Measurements from ENCODE around the gene OR3A2.
"Not testable (repeated sequence)": the region's sequence is repeated elsewhere in the genome, so short reads cannot be mapped to it uniquely, and the experiment has no call there.

Gene OR3A2

DNA sequence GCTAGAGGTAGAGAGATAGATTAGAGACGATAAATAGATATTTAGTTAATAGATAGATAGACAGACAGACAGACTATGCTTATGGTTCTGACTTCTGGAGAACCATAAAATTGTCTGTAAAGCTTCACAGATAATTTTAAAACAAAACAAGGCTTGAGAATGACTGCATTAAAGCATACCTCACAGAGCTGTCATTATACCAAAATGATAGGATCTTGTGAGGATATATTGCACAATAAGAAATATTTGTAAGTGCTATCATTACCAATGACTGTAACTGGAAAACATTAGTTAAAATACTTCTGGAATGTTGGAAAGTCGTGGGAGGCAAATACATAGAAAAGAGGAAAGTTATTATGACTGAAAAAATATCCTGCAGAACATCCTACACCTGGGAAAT lies 15.7 kb upstream of the OR3A2 start:
- TF ChIP-seq, protein P1, sequence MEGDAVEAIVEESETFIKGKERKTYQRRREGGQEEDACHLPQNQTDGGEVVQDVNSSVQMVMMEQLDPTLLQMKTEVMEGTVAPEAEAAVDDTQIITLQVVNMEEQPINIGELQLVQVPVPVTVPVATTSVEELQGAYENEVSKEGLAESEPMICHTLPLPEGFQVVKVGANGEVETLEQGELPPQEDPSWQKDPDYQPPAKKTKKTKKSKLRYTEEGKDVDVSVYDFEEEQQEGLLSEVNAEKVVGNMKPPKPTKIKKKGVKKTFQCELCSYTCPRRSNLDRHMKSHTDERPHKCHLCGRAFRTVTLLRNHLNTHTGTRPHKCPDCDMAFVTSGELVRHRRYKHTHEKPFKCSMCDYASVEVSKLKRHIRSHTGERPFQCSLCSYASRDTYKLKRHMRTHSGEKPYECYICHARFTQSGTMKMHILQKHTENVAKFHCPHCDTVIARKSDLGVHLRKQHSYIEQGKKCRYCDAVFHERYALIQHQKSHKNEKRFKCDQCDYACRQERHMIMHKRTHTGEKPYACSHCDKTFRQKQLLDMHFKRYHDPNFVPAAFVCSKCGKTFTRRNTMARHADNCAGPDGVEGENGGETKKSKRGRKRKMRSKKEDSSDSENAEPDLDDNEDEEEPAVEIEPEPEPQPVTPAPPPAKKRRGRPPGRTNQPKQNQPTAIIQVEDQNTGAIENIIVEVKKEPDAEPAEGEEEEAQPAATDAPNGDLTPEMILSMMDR (IDR thresholded peaks at IDR 0.05; ENCODE audit: insufficient read depth, low read depth, low read length, missing control alignments): no peak
- DNase-seq (ENCODE audit: low read depth): no peak
- H3K4me3 ChIP-seq (ENCODE audit: low read length): no peak overlapping the region

DNA sequence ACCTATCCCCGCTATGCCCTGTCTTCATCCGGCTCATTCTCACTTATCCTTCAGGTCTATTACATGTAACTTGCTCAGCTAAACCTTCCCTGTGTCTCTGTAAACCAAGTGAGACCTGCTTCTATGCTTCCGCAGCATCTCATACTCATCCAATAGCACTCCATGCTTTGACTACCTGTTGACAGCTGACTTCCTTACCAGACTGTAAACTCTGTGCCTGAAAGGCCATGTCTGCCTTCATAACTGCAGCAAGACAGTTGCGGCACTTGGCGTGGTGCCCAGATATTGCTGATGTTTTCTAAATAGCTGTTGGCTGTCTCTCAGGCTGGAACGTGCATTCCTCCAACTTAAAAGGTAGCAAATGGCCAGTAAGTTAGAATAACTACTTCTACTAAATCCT lies 13.9 kb upstream of the OR3A2 start:
- peak; percentile 20 for DNase-seq (ENCODE audit: low read depth)
- TF ChIP-seq, protein P1 (IDR thresholded peaks at IDR 0.05; ENCODE audit: insufficient read depth, low read depth, low read length, missing control alignments): no peak
- no peak overlapping the region for H3K4me3 ChIP-seq (ENCODE audit: low read length)

DNA sequence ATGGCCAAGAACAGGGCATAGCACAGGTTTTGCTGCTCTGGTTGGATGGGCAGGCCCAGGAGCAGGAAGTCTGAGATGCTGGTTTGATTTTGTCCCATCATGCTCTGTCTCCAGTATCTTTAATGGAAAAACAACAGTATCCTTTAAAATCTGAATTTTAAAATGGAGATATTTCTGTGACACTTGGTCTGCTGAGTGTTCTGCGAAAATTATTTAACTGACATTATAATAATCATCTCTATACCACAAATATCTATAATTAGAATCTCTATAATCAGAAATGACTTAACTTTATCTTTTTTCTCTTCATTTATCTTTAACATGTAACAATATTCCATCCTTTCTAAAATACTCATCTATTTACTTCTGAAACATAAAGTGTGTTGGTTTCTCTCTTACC lies 12.2 kb upstream of the OR3A2 start, which contains the start of gene OR1E1:
Gene OR1E1 (minus strand): TSS at position 101 of the 400 bp plus-strand sequence. CDS start 0 bp downstream, at position 101.
- no peak for DNase-seq (ENCODE audit: low read depth)
- TF ChIP-seq, protein P1 (IDR thresholded peaks at IDR 0.05; ENCODE audit: insufficient read depth, low read depth, low read length, missing control alignments): no peak
- no peak within 1 kb of the TSS for H3K4me3 ChIP-seq (ENCODE audit: low read length)

DNA sequence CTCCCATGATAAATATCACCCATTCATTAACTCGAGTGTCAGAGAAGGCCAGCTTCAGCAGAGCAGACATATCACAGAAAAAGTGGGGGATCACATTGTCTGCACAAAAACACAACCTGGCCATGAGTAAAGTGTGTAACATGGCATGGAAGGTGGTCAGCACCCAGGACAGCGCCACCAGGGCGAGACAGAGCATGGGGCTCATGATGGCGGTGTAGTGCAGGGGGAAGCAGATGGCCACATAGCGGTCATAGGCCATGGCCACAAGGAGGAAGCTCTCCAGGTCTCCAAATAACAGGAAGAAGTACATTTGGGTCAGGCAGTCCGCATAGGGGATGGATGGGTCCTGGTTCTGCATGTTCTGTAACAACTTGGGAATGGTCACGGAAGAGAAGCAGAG lies 11.7 kb upstream of the OR3A2 start:
- not testable (repeated sequence) for DNase-seq (ENCODE audit: low read depth); H3K4me3 ChIP-seq (ENCODE audit: low read length)

DNA sequence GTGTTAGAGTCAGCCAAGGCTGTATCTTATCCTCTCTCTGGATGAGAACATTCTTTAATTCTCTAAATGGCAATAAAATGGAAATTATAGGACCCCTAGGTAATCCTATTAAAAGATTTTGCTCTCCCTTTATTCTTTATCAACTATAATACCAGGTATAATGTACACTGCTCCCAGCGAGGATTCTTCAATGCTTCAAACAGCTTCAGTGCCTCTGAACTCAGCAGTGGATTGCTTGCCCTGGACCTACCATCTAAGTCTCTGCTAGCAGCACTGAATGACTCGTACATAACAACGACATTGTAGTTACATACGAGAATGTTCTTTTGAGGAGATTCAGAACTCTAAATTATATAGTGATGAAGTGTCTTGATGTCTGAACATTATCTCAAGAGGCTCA lies 3.7 kb upstream of the OR3A2 start:
- no peak for DNase-seq (ENCODE audit: low read depth)
- TF ChIP-seq, protein P1 (IDR thresholded peaks at IDR 0.05; ENCODE audit: insufficient read depth, low read depth, low read length, missing control alignments): no peak
- H3K4me3 ChIP-seq (ENCODE audit: low read length): no peak overlapping the region

DNA sequence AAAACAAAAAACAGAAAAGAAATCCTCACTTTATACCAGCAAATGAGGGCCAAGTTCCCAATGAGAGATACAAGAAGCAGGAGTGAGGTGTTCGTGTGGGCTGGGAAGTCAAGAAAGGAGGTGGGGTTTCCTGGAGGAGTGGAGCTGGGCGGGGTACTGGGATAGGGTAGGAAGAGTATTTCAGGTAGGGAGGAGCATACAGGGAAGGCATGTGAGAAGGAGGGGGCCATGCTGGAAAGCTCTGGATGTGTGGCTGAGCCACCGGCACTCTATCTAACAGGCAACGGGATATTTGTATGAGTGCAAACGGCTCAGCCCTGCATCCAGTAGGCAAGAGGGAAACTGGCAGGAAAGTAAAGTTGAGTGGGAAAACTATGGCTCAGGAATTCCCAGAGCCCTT lies 4.2 kb downstream of the OR3A2 start:
- DNase-seq (ENCODE audit: low read depth): no peak
- TF ChIP-seq, protein P1 (IDR thresholded peaks at IDR 0.05; ENCODE audit: insufficient read depth, low read depth, low read length, missing control alignments): no peak
- no peak overlapping the region for H3K4me3 ChIP-seq (ENCODE audit: low read length)

DNA sequence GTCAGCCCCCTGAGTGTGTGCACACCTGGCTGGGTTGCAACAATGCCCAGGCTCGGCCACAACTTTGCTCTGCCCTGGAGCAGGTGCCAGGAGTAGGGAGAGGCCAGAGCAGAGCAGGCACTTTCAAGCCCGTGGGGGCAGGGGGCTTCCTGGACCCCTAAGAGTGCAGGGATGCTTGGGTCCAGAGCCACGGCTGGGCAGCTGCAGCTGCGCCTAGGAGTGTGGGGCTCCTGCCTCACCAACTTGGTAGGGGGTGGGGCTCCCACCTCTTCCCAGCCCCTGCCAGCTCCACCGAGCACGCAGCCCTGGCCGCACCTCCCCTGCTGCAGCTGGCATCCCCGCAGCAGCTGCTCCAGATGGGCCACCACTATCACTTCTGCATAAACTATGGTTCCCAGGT lies 7.8 kb downstream of the OR3A2 start:
- H3K4me3 ChIP-seq (ENCODE audit: low read length): no peak overlapping the region
- DNase-seq (ENCODE audit: low read depth): no peak
- TF ChIP-seq, protein P1 (IDR thresholded peaks at IDR 0.05; ENCODE audit: insufficient read depth, low read depth, low read length, missing control alignments): no peak

DNA sequence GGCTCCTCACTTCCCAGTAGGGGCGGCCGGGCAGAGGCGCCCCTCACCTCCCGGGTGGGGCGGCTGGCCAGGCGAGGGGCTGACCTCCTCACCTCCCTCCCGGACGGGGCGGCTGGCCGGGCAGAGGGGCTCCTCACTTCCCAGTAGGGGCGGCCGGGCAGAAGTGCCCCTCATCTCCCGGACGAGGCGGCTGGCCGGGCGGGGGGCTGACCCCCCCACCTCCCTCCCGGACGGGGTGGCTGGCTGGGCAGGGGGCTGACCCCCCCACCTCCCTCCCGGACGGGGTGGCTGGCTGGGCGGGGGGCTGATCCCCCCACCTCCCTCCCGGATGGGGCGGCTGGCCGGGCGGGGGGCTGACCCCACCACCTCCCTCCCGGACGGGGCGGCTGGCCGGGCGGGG lies 14.9 kb downstream of the OR3A2 start:
- not testable (repeated sequence) for H3K4me3 ChIP-seq (ENCODE audit: low read length); DNase-seq (ENCODE audit: low read depth)

DNA sequence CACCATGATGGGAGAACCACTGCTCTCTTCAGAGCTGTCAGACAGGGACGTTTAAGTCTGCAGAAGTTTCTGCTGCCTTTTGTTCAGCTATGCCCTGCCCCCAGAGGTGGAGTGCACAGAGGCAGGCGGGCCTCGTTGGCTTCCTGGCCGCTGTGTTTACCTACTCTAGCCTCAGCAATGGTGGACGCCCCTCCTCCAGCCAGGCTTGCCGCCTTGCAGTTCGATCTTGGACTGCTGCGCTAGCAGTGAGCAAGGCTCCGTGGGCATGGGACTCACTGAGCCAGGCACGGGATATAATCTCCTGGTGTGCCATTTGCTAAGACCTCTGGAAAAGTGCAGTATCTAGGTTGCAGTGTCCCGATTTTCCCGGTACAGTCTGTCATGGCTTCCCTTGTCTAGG lies 43.3 kb downstream of the OR3A2 start:
- not testable (repeated sequence) for DNase-seq (ENCODE audit: low read depth); H3K4me3 ChIP-seq (ENCODE audit: low read length)
